Karpas-422 (cell line): Measurements from ENCODE around the gene EVI5. TPM values are rescaled to one million over a fixed set of nuclear protein-coding genes. Genes with fewer than 3 reads are reported as not detected.

Experiments used
- DNase-seq: peaks from one replicate; pipeline ENCODE4 v3.0.0-alpha.2; 2015
- H2AFZ ChIP-seq: fragments of 200-600 bp; sonication (generic); 2 replicates; pipeline ENCODE4 v1.6.1; 2014; ENCODE audit warnings: antibody characterized with exemption, low read length, mixed read lengths
- H3K27ac ChIP-seq: fragments of 200-600 bp; sonication (generic); 2 replicates; pipeline ENCODE4 v1.5.1; 2014; ENCODE audit warnings: mild to moderate bottlenecking, low read length, moderate library complexity
- H3K27me3 ChIP-seq: fragments of 200-600 bp; sonication (generic); 2 replicates; pipeline ENCODE4 v1.6.1; 2014; ENCODE audit warnings: low read length, mixed read lengths
- H3K36me3 ChIP-seq: fragments of 200-600 bp; sonication (generic); 2 replicates; pipeline ENCODE4 v1.6.1; 2014; ENCODE audit warnings: low read length, mixed read lengths; ENCODE audit not compliant: insufficient read depth
- H3K4me1 ChIP-seq: fragments of 200-600 bp; sonication (generic); 2 replicates; pipeline ENCODE4 v1.6.1; 2014; ENCODE audit warnings: mild to moderate bottlenecking, low read length, mixed read lengths
- H3K4me2 ChIP-seq: fragments of 200-600 bp; sonication (generic); 2 replicates; pipeline ENCODE4 v1.6.1; 2014; ENCODE audit warnings: low read length, low read depth, mild to moderate bottlenecking; ENCODE audit not compliant: poor library complexity, severe bottlenecking
- H3K4me3 ChIP-seq: fragments of 200-600 bp; sonication (generic); 2 replicates; pipeline ENCODE4 v1.5.1; 2014; ENCODE audit warnings: mild to moderate bottlenecking, antibody characterized with exemption, low read length, mixed read lengths
- H3K79me2 ChIP-seq: fragments of 200-600 bp; sonication (generic); 2 replicates; pipeline ENCODE4 v1.6.1; 2014; ENCODE audit warnings: mild to moderate bottlenecking, low read length, mixed read lengths
- H3K9ac ChIP-seq: fragments of 200-600 bp; sonication (generic); 2 replicates; pipeline ENCODE4 v1.6.0; 2014; ENCODE audit warnings: low read length
- H3K9me2 ChIP-seq: fragments of 200-600 bp; sonication (generic), shearing (Covaris generic); replicated peaks from 2 replicates; pipeline ENCODE4 v1.6.0; 2014; ENCODE audit warnings: mild to moderate bottlenecking, low read length, moderate library complexity; ENCODE audit not compliant: insufficient read depth
- H3K9me3 ChIP-seq: fragments of 300-700, 200-600 bp; sonication (generic); 2 replicates; pipeline ENCODE4 v1.6.1; 2014; ENCODE audit warnings: low read length, mixed read lengths
- H4K20me1 ChIP-seq: fragments of 200-600 bp; sonication (generic); 2 replicates; pipeline ENCODE4 v1.6.1; 2014; ENCODE audit warnings: mild to moderate bottlenecking, antibody characterized with exemption, low read length, low read depth; ENCODE audit not compliant: insufficient read depth
- total RNA-seq: library from RNA; depleted of rRNA; stranded (reverse); fragments of >200 nt; shearing (Covaris generic); gene quantifications from 2 replicates; pipeline ENCODE4 v1.2.3, GENCODE V29; 2014; ENCODE audit warnings: low replicate concordance

EVI5 gene
- total RNA-seq, 1 experiment from 2014 or later: 11.4 TPM

- Histone ChIP-seq H3K9me3 (no peaks in the 10 kb centered on the region), H3K4me2 (no peak overlapping the region), H3K9ac (no peak overlapping the region), H3K27ac (no peak overlapping the region), H3K9me2 (no peaks in the 10 kb centered on the region), H3K27me3 (no peaks in the 10 kb centered on the region), H3K79me2 (no peaks in the 10 kb centered on the region), H3K4me3 (no peak overlapping the region), H3K4me1 (no peaks in the 10 kb centered on the region), H4K20me1 (no peaks in the 10 kb centered on the region), H2AFZ (peak overlapping the region; percentile 37; the same call in 1 of the 2 replicates), H3K36me3 (no peaks in the 10 kb centered on the region)
- peak; percentile 57 for DNase-seq
Measured at GRCh38 chr1:92804721-92805201, 19.9 kb upstream of the EVI5 start.

GRCh38 chr1:92803140-92803887, 18.4 kb upstream of the EVI5 start:
- H2AFZ ChIP-seq: no peak overlapping the region
- H3K4me3 ChIP-seq: no peak overlapping the region
- H3K9me2 ChIP-seq: no peaks in the 10 kb centered on the region
- H3K9me3 ChIP-seq: no peaks in the 10 kb centered on the region
- H3K4me1 ChIP-seq: no peaks in the 10 kb centered on the region
- no peaks in the 10 kb centered on the region for H4K20me1 ChIP-seq
- no peak for DNase-seq
- H3K4me2 ChIP-seq: no peak overlapping the region
- no peaks in the 10 kb centered on the region for H3K36me3 ChIP-seq
- no peak overlapping the region for H3K9ac ChIP-seq
- no peak overlapping the region for H3K27ac ChIP-seq
- H3K79me2 ChIP-seq: no peaks in the 10 kb centered on the region
- H3K27me3 ChIP-seq: no peaks in the 10 kb centered on the region

- DNase-seq: no peak
- Histone ChIP-seq H3K4me3 (no peak overlapping the region), H4K20me1 (no peaks in the 10 kb centered on the region), H3K4me1 (no peaks in the 10 kb centered on the region), H3K4me2 (no peak overlapping the region), H3K9ac (no peak overlapping the region), H2AFZ (no peak overlapping the region), H3K27ac (no peak overlapping the region), H3K79me2 (no peaks in the 10 kb centered on the region), H3K27me3 (no peaks in the 10 kb centered on the region), H3K36me3 (no peaks in the 10 kb centered on the region), H3K9me3 (no peaks in the 10 kb centered on the region), H3K9me2 (no peaks in the 10 kb centered on the region)
Measured at GRCh38 chr1:92797961-92798360, 13.1 kb upstream of the EVI5 start.

GRCh38 chr1:92797297-92797696, 12.4 kb upstream of the EVI5 start:
- H3K27ac ChIP-seq: no peak overlapping the region
- DNase-seq: no peak
- H3K27me3 ChIP-seq: no peaks in the 10 kb centered on the region
- no peaks in the 10 kb centered on the region for H3K9me2 ChIP-seq
- no peak overlapping the region for H3K9ac ChIP-seq
- H3K9me3 ChIP-seq: no peaks in the 10 kb centered on the region
- no peaks in the 10 kb centered on the region for H3K79me2 ChIP-seq
- H3K4me1 ChIP-seq: no peaks in the 10 kb centered on the region
- H3K4me2 ChIP-seq: no peak overlapping the region
- no peaks in the 10 kb centered on the region for H4K20me1 ChIP-seq
- H3K36me3 ChIP-seq: no peaks in the 10 kb centered on the region
- no peak overlapping the region for H3K4me3 ChIP-seq
- H2AFZ ChIP-seq: no peak overlapping the region

GRCh38 chr1:92795166-92795565, 10.3 kb upstream of the EVI5 start:
- no peaks in the 10 kb centered on the region for H3K27me3 ChIP-seq
- H3K79me2 ChIP-seq: no peaks in the 10 kb centered on the region
- H3K4me3 ChIP-seq: no peak overlapping the region
- no peaks in the 10 kb centered on the region for H4K20me1 ChIP-seq
- H3K4me1 ChIP-seq: no peaks in the 10 kb centered on the region
- no peaks in the 10 kb centered on the region for H3K9me2 ChIP-seq
- no peak overlapping the region for H3K27ac ChIP-seq
- no peak for DNase-seq
- no peak overlapping the region for H2AFZ ChIP-seq
- H3K9ac ChIP-seq: no peak overlapping the region
- H3K4me2 ChIP-seq: no peak overlapping the region
- no peaks in the 10 kb centered on the region for H3K36me3 ChIP-seq
- no peaks in the 10 kb centered on the region for H3K9me3 ChIP-seq

GRCh38 chr1:92792340-92792782, 7.5 kb upstream of the EVI5 start:
- Histone ChIP-seq H4K20me1 (no peaks in the 10 kb centered on the region), H3K4me1 (no peaks in the 10 kb centered on the region), H3K9ac (no peak overlapping the region), H3K27ac (no peak overlapping the region), H2AFZ (no peak overlapping the region), H3K9me3 (no peaks in the 10 kb centered on the region), H3K36me3 (no peaks in the 10 kb centered on the region), H3K9me2 (no peaks in the 10 kb centered on the region), H3K4me2 (no peak overlapping the region), H3K79me2 (no peaks in the 10 kb centered on the region), H3K27me3 (no peaks in the 10 kb centered on the region), H3K4me3 (no peak overlapping the region)
- no peak for DNase-seq

GRCh38 chr1:92791487-92792066, 6.7 kb upstream of the EVI5 start:
- H3K4me2 ChIP-seq: no peak overlapping the region

GRCh38 chr1:92790867-92791266, 6.0 kb upstream of the EVI5 start:
- no peak for DNase-seq
- Histone ChIP-seq H3K9me2 (no peaks in the 10 kb centered on the region), H3K9ac (no peak overlapping the region), H3K4me3 (no peak overlapping the region), H4K20me1 (no peaks in the 10 kb centered on the region), H2AFZ (no peak overlapping the region), H3K27me3 (no peaks in the 10 kb centered on the region; the same call in 1 of the 2 replicates), H3K36me3 (no peaks in the 10 kb centered on the region), H3K4me2 (no peak overlapping the region), H3K79me2 (no peaks in the 10 kb centered on the region), H3K27ac (no peak overlapping the region), H3K9me3 (no peaks in the 10 kb centered on the region), H3K4me1 (no peaks in the 10 kb centered on the region)

More at GRCh38 chr1:92791487-92792066, 6.7 kb upstream of the EVI5 start:
- H3K9ac ChIP-seq: no peak overlapping the region
- no peaks in the 10 kb centered on the region; the same call in 1 of the 2 replicates for H3K27me3 ChIP-seq
- DNase-seq: no peak
- H4K20me1 ChIP-seq: no peaks in the 10 kb centered on the region
- H3K79me2 ChIP-seq: no peaks in the 10 kb centered on the region
- H3K4me1 ChIP-seq: no peaks in the 10 kb centered on the region
- H3K9me3 ChIP-seq: no peaks in the 10 kb centered on the region
- no peak overlapping the region for H3K4me3 ChIP-seq
- H3K27ac ChIP-seq: no peak overlapping the region
- H3K9me2 ChIP-seq: no peaks in the 10 kb centered on the region
- H3K36me3 ChIP-seq: no peaks in the 10 kb centered on the region
- no peak overlapping the region for H2AFZ ChIP-seq
